ENCODE results near the gene KLHL29.

- TF ChIP-seq CTCF (conservative IDR thresholded peaks at IDR 0.05) = no peak
- TF ChIP-seq ZFX (IDR thresholded peaks at IDR 0.05) = no peak
These were observed 93.3 kb downstream of the KLHL29 start for GRCh38 chr2:23478087-23478932.
